Activated CD4-positive, alpha-beta T cell treated with anti-CD3 and anti-CD28 coated beads for 24 hours (primary cell): ENCODE measurements around the gene EXOSC2.

Experiments used
- DNase-seq, 2 donors: peaks; one replicate each; pipeline ENCODE4 v3.0.0-alpha.2; 2020; ENCODE audit warnings: low read depth in 2 of 2

The EXOSC2 gene

DNA sequence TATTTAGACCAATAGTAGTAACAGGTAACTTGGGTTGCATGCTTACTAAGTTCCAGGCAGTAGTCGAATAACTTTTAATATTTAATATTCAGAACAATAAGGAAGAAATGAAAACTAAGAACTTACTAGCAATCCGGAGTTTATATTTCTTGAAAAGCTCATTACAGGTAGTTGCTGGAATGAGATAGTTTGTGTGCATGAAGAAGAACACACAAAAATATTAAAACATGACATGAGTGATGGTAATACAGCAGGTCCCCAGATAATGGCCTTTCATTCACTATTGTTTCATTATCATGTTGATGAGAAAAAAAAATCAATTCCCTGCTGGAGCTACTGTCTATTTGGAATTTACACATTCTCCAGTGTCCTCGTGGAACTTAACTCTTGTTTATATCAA is 44.7 kb downstream of the EXOSC2 start:
- DNase-seq: no peak

DNA sequence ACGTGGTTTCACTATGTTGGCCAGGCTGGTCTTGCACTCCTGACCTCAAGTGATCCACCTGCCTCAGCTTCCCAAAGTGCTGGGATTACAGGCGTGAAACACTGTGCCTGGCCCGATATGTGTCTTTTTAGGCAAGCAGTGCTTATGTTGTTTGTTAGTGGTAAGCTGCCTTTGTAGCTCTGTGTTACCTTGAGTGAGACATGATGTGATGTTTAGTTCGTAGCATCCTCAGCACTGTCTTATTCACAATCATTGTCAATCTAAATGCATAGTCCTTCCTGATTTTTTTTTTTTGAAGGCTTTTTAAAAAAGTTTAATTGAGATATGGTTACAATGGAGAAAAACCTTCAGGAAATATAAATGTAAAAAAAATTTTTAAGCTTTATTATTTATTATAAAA is 45.5 kb downstream of the EXOSC2 start:
- no peak for DNase-seq

DNA sequence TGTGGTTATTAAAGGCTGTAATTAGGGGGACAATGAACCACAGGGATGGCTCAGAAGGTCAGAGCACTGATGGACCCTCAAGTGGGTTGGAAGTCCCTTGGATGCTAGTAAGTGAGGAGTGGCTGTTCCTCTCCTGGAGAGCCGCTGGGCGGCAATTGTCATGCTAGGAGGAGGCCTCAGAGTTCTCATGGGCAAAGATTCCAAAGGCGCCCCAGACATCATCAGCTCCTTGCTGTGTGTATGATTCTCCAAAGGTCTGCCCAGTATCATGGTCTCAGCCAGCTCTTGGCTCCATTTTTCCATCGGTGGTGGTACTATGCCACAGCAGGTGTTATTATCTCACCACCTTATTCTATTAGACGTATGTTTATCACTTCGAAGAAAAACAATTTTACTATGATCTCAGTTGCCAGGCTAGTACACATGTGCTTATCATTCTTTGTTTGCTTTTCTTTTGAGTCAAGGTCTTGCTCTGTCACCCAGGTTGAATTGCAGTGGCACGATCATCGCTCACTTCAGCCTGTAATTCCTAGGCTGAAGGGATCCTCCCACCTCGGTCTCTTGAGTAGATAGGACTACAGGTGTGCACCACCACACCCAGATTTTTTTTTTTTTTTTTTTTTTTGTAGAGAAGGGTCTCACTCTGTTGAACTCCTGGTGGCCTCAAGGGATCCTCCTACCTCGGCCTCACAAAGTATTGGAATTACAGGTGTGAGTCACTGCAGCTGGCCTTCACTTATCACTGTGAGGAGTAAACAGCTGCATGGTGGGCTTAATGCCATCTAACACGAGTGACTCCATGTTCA is 46.8 kb downstream of the EXOSC2 start:
- no peak for DNase-seq

DNA sequence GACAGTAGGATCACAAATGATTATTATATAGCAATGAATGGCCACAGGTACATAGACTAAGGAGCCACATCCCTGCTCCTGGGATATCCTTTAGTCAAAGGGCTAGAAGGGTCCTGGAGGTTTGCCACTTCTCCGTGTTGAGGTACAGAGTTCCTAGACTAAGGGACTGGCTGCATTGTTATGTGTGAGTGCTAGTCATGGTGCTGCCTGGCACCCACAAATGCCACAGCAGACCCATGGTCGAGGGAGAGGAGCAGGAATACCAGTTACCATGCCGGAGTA is 47.4 kb downstream of the EXOSC2 start:
- no peak for DNase-seq

DNA sequence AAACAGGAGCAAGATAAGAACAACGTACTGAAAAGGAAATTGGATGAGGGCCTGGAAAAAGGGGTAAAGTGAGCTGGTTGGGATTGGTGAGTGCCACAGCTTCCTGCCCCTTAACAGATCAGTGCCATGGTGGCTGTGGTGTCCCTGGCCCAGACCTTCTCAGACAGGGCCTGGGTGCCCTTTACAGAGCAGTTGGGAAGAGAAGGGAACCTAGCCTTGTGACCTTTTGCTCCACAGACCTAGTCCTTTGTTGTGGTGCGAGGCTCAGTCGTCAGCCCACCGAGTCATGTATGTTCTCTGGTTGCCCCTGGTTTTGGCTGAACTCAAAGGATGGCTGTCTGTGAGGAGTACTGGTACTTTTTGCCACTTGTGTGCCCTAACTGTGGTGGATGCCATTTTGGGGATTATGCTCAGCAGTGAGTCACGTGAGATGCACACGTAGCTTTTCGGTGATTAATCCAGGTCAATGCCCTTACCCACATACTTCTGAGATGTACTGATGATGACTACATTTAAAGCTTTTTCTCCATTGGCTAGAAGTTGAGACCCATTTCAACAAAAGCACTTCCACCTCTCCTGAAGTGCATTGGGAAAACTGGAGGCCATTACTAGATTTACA is 48.4 kb downstream of the EXOSC2 start:
- no peak for DNase-seq

GRCh38 chr9:130743656-130744055 is 50.1 kb downstream of the EXOSC2 start:
- DNase-seq: no peak

- DNase-seq: no peak
Observed at GRCh38 chr9:130745210-130745800, 51.7 kb downstream of the EXOSC2 start.

DNA sequence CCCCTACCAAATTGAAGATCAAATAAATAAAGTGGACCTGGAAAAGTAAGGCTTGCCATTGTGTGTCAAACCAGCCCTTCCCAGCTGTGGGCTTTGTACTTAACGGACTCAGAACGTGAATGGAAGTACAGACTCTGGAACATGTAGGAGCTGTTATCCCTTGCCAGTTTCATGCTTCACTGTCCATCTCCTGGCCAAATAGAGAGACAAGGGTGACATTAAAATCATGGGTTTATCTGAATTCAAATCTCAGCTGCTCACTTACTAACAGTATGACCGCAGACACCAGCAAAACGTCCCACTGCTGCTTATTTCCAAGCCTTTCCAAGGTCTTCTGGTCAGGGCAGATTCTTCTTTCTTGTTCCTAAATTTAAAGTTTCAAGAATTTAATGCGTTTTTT is 52.2 kb downstream of the EXOSC2 start:
- DNase-seq: no peak

- no peak for DNase-seq
Observed at GRCh38 chr9:130746434-130747212, 53.0 kb downstream of the EXOSC2 start.

- DNase-seq: no peak
Observed at GRCh38 chr9:130751631-130752355, 58.2 kb downstream of the EXOSC2 start.
